DND-41 (cell line): Measurements from ENCODE around the gene ANXA2.
"Not testable (repeated sequence)": the region's sequence is repeated elsewhere in the genome, so short reads cannot be mapped to it uniquely, and the experiment has no call there.

ENCODE experiments used
- ATAC-seq: fragments of 200-7000 bp; cut with Tn5 transposase; 3 replicates; pipeline ENCODE4 v1.9.1; 2021; ENCODE audit warnings: low read depth; ENCODE audit not compliant: insufficient read depth
- DNase-seq: peaks from one replicate; pipeline ENCODE4 v3.0.0-alpha.2; 2020
- H2AFZ ChIP-seq: 2 replicates; pipeline ENCODE4 v1.6.0; 2012; ENCODE audit warnings: low read depth, low read length
- H3K27ac ChIP-seq: 2 replicates; pipeline ENCODE4 v1.5.1; 2012; ENCODE audit warnings: low read length, inconsistent platforms
- H3K27me3 ChIP-seq: fragments of 200-600 bp; sonication (generic); 2 replicates; pipeline ENCODE4 v1.6.0; 2012; ENCODE audit warnings: low read length, mild to moderate bottlenecking, inconsistent platforms; ENCODE audit not compliant: insufficient read depth, poor library complexity
- H3K36me3 ChIP-seq: 2 replicates; pipeline ENCODE4 v1.5.1; 2012; ENCODE audit warnings: low read length, inconsistent platforms; ENCODE audit not compliant: insufficient read depth
- H3K4me1 ChIP-seq: 2 replicates; pipeline ENCODE4 v1.5.1; 2012; ENCODE audit warnings: mild to moderate bottlenecking, low read length; ENCODE audit not compliant: insufficient read depth
- H3K4me2 ChIP-seq: 2 replicates; pipeline ENCODE4 v1.6.0; 2012; ENCODE audit warnings: mild to moderate bottlenecking, moderate library complexity, low read length, inconsistent platforms; ENCODE audit not compliant: insufficient read depth
- H3K4me3 ChIP-seq, 2 experiments: fragments of 200-600 bp in 1 of 2; shearing (Covaris generic) in 1 of 2; 2 replicates each; pipeline ENCODE4 v1.5.1; 2012 to 2016; ENCODE audit warnings: inconsistent platforms in 2 of 2, low read length in 2 of 2, mild to moderate bottlenecking in 2 of 2, low read depth in 1 of 2, moderate library complexity in 1 of 2
- H3K79me2 ChIP-seq: 2 replicates; pipeline ENCODE4 v1.6.0; 2012; ENCODE audit warnings: low read length, inconsistent platforms; ENCODE audit not compliant: insufficient read depth
- H3K9ac ChIP-seq: 2 replicates; pipeline ENCODE4 v1.6.0; 2012; ENCODE audit warnings: low read depth, mild to moderate bottlenecking, inconsistent platforms, low read length, moderate library complexity
- H3K9me3 ChIP-seq: 2 replicates; pipeline ENCODE4 v1.5.1; 2012; ENCODE audit warnings: low read length, moderate library complexity, mild to moderate bottlenecking, inconsistent platforms; ENCODE audit not compliant: insufficient read depth, severe bottlenecking
- H4K20me1 ChIP-seq: 2 replicates; pipeline ENCODE4 v1.6.0; 2012; ENCODE audit warnings: low read length; ENCODE audit not compliant: insufficient read depth
- EZH2 ChIP-seq: IDR thresholded peaks from 3 replicates; pipeline ENCODE4 v1.6.1; 2012; ENCODE audit warnings: borderline replicate concordance, low read depth, mild to moderate bottlenecking, moderate library complexity, low read length, inconsistent platforms; ENCODE audit not compliant: severe bottlenecking
- TF ChIP-seq, protein P1 (sequence below): IDR thresholded peaks from 2 replicates; pipeline ENCODE4 v1.5.1; 2012; ENCODE audit warnings: borderline replicate concordance, low read length, moderate library complexity, mild to moderate bottlenecking; ENCODE audit not compliant: poor library complexity, severe bottlenecking; ENCODE audit errors: extremely low read depth

Gene ANXA2

DNA sequence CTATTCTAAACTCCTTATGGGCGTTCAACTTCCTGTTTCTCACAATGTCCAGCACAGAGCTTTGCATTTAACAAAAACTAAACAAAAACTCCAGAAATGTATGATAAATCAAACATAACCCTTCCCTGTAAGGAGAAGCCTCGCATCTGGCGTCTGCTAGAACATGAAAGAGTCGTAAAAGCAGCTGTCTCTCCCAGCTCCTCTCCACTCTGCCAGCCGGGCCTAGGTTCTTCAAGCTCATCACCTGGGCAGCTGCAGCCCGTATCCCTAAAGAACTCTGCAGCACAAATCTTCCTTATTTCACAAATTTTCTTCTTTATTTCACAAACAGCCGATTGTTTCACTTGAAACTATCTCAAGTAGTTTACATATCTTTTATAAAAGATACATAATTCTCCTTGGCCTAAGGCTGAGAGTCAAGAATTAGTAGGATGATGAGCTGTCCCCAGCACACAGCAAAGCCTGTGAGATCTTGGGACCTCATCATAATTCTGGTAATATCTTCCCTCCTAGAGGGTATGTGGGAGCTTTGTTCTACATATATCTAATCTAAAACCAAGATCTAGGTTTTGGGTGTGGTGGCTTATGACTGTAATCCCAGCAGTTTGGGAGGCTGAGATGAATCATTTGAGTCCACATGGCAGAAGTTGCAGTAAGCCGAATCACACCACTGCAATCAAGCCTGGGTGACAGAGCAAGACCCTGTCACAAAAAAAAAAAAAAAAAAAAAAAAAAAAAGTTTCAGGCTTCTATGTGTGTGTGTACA is 35.3 kb downstream of the ANXA2 start:
- H3K9ac ChIP-seq = no peak overlapping the region
- no peaks in the 10 kb centered on the region for H3K9me3 ChIP-seq
- H3K27me3 ChIP-seq = no peaks in the 10 kb centered on the region
- TF ChIP-seq, protein P1, sequence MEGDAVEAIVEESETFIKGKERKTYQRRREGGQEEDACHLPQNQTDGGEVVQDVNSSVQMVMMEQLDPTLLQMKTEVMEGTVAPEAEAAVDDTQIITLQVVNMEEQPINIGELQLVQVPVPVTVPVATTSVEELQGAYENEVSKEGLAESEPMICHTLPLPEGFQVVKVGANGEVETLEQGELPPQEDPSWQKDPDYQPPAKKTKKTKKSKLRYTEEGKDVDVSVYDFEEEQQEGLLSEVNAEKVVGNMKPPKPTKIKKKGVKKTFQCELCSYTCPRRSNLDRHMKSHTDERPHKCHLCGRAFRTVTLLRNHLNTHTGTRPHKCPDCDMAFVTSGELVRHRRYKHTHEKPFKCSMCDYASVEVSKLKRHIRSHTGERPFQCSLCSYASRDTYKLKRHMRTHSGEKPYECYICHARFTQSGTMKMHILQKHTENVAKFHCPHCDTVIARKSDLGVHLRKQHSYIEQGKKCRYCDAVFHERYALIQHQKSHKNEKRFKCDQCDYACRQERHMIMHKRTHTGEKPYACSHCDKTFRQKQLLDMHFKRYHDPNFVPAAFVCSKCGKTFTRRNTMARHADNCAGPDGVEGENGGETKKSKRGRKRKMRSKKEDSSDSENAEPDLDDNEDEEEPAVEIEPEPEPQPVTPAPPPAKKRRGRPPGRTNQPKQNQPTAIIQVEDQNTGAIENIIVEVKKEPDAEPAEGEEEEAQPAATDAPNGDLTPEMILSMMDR = no peak
- TF ChIP-seq EZH2 = no peak
- H3K79me2 ChIP-seq = no peaks in the 10 kb centered on the region
- H3K4me3 ChIP-seq = no peak overlapping the region
- no peaks in the 10 kb centered on the region for H4K20me1 ChIP-seq
- DNase-seq = no peak
- no peak overlapping the region for H3K27ac ChIP-seq
- 0 out of 3 replicates have a peak, but pooled peaks have one; percentile 19 for ATAC-seq
- H3K4me1 ChIP-seq = no peaks in the 10 kb centered on the region
- H3K36me3 ChIP-seq = no peaks in the 10 kb centered on the region
- no peak overlapping the region for H3K4me2 ChIP-seq
- no peak overlapping the region for H2AFZ ChIP-seq

DNA sequence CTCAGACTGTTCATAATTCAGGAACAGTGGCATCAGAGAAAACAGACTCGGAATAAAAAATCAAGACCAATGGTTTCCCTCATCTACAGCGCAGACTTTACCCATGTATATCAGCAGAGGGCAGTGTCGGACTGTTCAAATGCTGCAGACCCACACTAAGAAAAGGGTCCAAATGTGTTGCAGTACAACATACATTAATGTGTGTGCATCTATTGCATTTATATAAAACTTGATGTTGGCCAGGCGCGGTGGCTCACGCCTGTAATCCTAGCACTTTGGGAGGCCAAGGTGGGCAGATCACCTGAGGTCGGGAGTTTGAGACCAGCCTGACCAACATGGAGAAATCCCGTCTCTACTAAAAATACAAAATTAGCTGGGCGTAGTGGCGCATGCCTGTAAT is 38.0 kb downstream of the ANXA2 start:
- H2AFZ ChIP-seq, H3K36me3 ChIP-seq, H3K27me3 ChIP-seq, H3K9ac ChIP-seq, H3K4me2 ChIP-seq, H3K9me3 ChIP-seq, H3K4me3 ChIP-seq, H4K20me1 ChIP-seq, H3K79me2 ChIP-seq, H3K27ac ChIP-seq, H3K4me1 ChIP-seq: not testable (repeated sequence)
- TF ChIP-seq, protein P1 = peak; percentile 81
- ATAC-seq = peak; percentile 82; the same call in 2 of the 3 replicates
- peak; percentile 51 for DNase-seq

DNA sequence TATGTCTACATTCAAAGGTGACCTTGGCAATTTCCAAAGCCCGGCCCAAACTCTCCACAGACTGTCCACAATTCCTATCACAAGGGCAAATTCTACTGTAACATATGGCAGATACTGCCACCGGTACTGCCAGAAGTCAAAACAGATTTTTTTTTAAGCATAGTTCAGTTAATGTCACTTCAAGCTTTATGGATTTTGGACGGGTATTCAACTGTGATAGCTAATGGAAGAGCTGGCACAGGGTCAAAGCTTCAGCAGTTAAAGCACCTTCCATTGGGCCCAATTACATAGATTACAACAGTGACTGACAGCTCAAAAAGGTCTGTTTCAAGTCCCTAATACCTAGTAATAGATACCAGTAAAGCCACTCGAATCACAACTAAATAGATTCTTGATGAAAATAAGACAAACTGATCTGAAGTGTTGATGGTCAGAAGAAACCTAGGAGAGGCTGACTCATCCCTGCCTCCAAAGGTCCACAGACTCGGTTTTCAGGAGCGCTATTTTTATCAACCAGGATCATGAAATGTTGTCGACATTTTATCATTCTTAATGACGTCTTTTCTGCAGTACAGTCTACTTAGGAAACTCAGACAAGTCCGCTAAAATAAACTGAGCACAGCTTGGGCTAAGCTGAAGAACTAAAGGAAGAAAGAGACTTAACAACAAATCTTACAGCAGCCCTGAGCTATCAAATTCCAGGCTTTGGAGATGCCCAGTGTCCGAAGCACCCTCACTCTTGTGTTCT is 38.7 kb downstream of the ANXA2 start:
- no peaks in the 10 kb centered on the region for H3K79me2 ChIP-seq
- H3K9ac ChIP-seq = no peak overlapping the region
- H3K4me3 ChIP-seq = no peak overlapping the region
- no peaks in the 10 kb centered on the region for H3K4me1 ChIP-seq
- no peak overlapping the region for H3K4me2 ChIP-seq
- no peaks in the 10 kb centered on the region for H4K20me1 ChIP-seq
- no peaks in the 10 kb centered on the region for H3K27me3 ChIP-seq
- TF ChIP-seq, protein P1 = no peak
- no peak for TF ChIP-seq EZH2
- H2AFZ ChIP-seq = no peak overlapping the region
- H3K9me3 ChIP-seq = no peaks in the 10 kb centered on the region
- no peak overlapping the region for H3K27ac ChIP-seq
- DNase-seq (no peak), ATAC-seq (no peak)
- H3K36me3 ChIP-seq = no peaks in the 10 kb centered on the region
